ENCODE measurements around the gene MRPS23. TPM values are rescaled to one million over a fixed set of nuclear protein-coding genes. Genes with fewer than 3 reads are reported as not detected.

The MRPS23 gene
- total RNA-seq, 1 donor from 2014 or later, result 16.4 TPM

- Mint-ChIP-seq H3K4me1 (peaks cover 60% of the 10 kb centered on the region), H3K9me3 (peaks cover 6% of the 10 kb centered on the region), H3K27me3 (ENCODE audit: insufficient read depth, low read depth) (peaks cover 12% of the 10 kb centered on the region), H3K4me3 (peak overlapping the region; percentile 49), H3K27ac (peak overlapping the region; percentile 52), H3K36me3 (peaks cover 3% of the 10 kb centered on the region)
- no peak for DNase-seq (ENCODE audit: low spot score)
- no peaks in the 10 kb centered on the region for H3K79me2 ChIP-seq (ENCODE audit: low read depth)
- H3K36me3 ChIP-seq, result no peaks in the 10 kb centered on the region
- H3K27me3 ChIP-seq, result no peaks in the 10 kb centered on the region
- H3K9me3 ChIP-seq (ENCODE audit: low read depth), result no peaks in the 10 kb centered on the region
- H2AFZ ChIP-seq (replicated peaks), result no peak overlapping the region
- no peak overlapping the region for H3K9ac ChIP-seq
- no peaks in the 10 kb centered on the region for H4K20me1 ChIP-seq (ENCODE audit: low read depth)
- peaks cover 15% of the 10 kb centered on the region for H3F3A ChIP-seq (ENCODE audit: low read depth)
- no peak overlapping the region for H3K27ac ChIP-seq
- peaks cover 25% of the 10 kb centered on the region for H3K4me1 ChIP-seq
- H3K4me2 ChIP-seq, result no peak overlapping the region
- no peak overlapping the region for H3K4me3 ChIP-seq
- TF ChIP-seq EZH2 (IDR thresholded peaks at IDR 0.05) (no peak), CTCF (IDR thresholded peaks at IDR 0.05) (no peak), EZH2phosphoT487 (IDR thresholded peaks at IDR 0.05) (no peak)
Observed at GRCh38 chr17:57806167-57806830, 43.5 kb downstream of the MRPS23 start.

- H3K4me1 Mint-ChIP-seq, result peaks cover 42% of the 10 kb centered on the region
- H3K27me3 Mint-ChIP-seq (ENCODE audit: insufficient read depth, low read depth), result peaks cover 6% of the 10 kb centered on the region
- Histone ChIP-seq H3K27me3 (no peaks in the 10 kb centered on the region), H4K20me1 (ENCODE audit: low read depth) (no peaks in the 10 kb centered on the region), H3K27ac (no peak overlapping the region), H3K9ac (no peak overlapping the region), H2AFZ (replicated peaks) (peak overlapping the region; percentile 43), H3K9me3 (ENCODE audit: low read depth) (no peaks in the 10 kb centered on the region), H3K4me3 (peak overlapping the region; percentile 8), H3K4me2 (peak overlapping the region; percentile 69), H3K4me1 (peaks cover 13% of the 10 kb centered on the region), H3K36me3 (no peaks in the 10 kb centered on the region), H3K79me2 (ENCODE audit: low read depth) (no peaks in the 10 kb centered on the region), H3F3A (ENCODE audit: low read depth) (peaks cover 15% of the 10 kb centered on the region)
- DNase-seq (ENCODE audit: low spot score), result peak; percentile 70
- peaks cover 12% of the 10 kb centered on the region for H3K9me3 Mint-ChIP-seq
- TF ChIP-seq EZH2 (IDR thresholded peaks at IDR 0.05) (no peak), CTCF (IDR thresholded peaks at IDR 0.05) (no peak), EZH2phosphoT487 (IDR thresholded peaks at IDR 0.05) (no peak)
- peak overlapping the region; percentile 97 for H3K27ac Mint-ChIP-seq
- H3K36me3 Mint-ChIP-seq, result peaks cover 3% of the 10 kb centered on the region
- peak overlapping the region; percentile 50 for H3K4me3 Mint-ChIP-seq
Observed at GRCh38 chr17:57803021-57803420, 46.8 kb downstream of the MRPS23 start.

DNA sequence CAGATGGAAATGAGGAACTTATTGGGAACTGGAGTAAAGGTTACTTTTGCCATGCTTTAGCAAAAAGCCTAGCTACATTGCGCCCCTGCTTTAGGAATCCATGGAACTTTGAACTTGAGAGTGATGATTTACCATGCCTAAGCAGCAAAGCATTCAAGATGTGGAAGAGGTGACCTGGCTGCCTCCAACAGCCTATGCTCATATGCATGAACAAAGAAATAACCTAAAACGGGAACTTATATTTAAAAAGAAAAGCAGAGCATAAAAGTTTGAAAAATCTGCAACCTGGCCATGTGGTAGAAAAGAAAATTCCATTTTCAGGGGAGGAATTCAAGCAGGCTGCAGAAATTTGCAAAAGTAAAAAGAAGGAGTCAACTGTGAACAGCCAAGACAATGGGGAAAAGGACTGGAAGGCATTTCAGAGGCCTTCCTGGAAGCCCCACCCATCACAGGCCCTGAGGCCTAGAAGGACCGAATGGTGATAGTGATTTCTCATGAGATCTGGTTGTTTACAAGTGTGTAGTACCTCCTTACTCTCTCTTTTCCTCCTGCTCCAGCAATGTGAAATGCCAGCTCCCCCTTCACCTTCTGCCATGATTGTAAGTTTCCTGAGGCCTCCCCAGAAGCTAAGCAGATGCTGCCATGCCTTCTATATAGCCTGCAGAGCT lies 48.7 kb downstream of the MRPS23 start:
- Histone ChIP-seq H3K4me3 (no peak overlapping the region), H3K27ac (no peak overlapping the region), H3K9ac (no peak overlapping the region), H3K79me2 (ENCODE audit: low read depth) (no peaks in the 10 kb centered on the region), H3K4me2 (no peak overlapping the region), H3K9me3 (ENCODE audit: low read depth) (no peaks in the 10 kb centered on the region), H2AFZ (replicated peaks) (no peak overlapping the region), H4K20me1 (ENCODE audit: low read depth) (no peaks in the 10 kb centered on the region), H3F3A (ENCODE audit: low read depth) (peaks cover 15% of the 10 kb centered on the region), H3K4me1 (peaks cover 13% of the 10 kb centered on the region), H3K27me3 (no peaks in the 10 kb centered on the region), H3K36me3 (no peaks in the 10 kb centered on the region)
- no peak for DNase-seq (ENCODE audit: low spot score)
- H3K9me3 Mint-ChIP-seq, result peaks cover 12% of the 10 kb centered on the region
- no peak overlapping the region for H3K4me3 Mint-ChIP-seq
- peaks cover 30% of the 10 kb centered on the region for H3K4me1 Mint-ChIP-seq
- H3K27me3 Mint-ChIP-seq (ENCODE audit: insufficient read depth, low read depth), result no peaks in the 10 kb centered on the region
- no peak overlapping the region for H3K27ac Mint-ChIP-seq
- TF ChIP-seq EZH2 (IDR thresholded peaks at IDR 0.05) (no peak), EZH2phosphoT487 (IDR thresholded peaks at IDR 0.05) (no peak), CTCF (IDR thresholded peaks at IDR 0.05) (no peak)
- H3K36me3 Mint-ChIP-seq, result peaks cover 3% of the 10 kb centered on the region

Data from neural progenitor cell (in vitro differentiated cells).